Lower lobe of right lung (tissue), 2 donors: ENCODE measurements around the gene TMEM144. TPM values are rescaled to one million over a fixed set of nuclear protein-coding genes. Genes with fewer than 3 reads are reported as not detected.
A peak's percentile ranks its signal among the peaks of the same experiment; 100 is the strongest.

ENCODE experiments used
- ATAC-seq, 2 donors: fragments of 200-7000 bp; cut with Tn5 transposase; one replicate each; pipeline ENCODE4 v1.9.1; 2020 to 2022; ENCODE audit warnings: mild to moderate bottlenecking in 2 of 2, moderate library complexity in 2 of 2
- DNase-seq: peaks from one replicate; pipeline ENCODE4 v3.0.0-alpha.2; 2020
- H3K27ac ChIP-seq: fragments of 200-600 bp; one replicate; pipeline ENCODE4 v1.8.0; 2022
- H3K27me3 ChIP-seq: fragments of 200-600 bp; one replicate; pipeline ENCODE4 v1.8.0; 2022; ENCODE audit warnings: low read depth
- H3K36me3 ChIP-seq: fragments of 200-600 bp; one replicate; pipeline ENCODE4 v1.8.0; 2022; ENCODE audit warnings: mild to moderate bottlenecking
- H3K4me1 ChIP-seq: fragments of 200-600 bp; one replicate; pipeline ENCODE4 v1.8.0; 2022
- H3K4me3 ChIP-seq: fragments of 200-600 bp; one replicate; pipeline ENCODE4 v1.8.0; 2022; ENCODE audit warnings: mild to moderate bottlenecking
- H3K9me3 ChIP-seq: fragments of 200-600 bp; one replicate; pipeline ENCODE4 v1.8.0; 2022
- CTCF ChIP-seq: fragments of 200-600 bp; IDR thresholded peaks from one replicate; pipeline ENCODE4 v1.8.0; 2022; ENCODE audit warnings: antibody characterized with exemption, mild to moderate bottlenecking
- intact Hi-C: fragments of 100-400 bp; cut with DNase I; formaldehyde crosslinking; loops from one replicate; pipeline ENCODE4 v1.11.0; 2022
- total RNA-seq: library from RNA; stranded (reverse); fragmentation: NEBNext Ultra II Directional; extraction: Animal tissue kit (Norgen Biotek cat#: 25700); gene quantifications from one replicate; pipeline ENCODE4 v1.2.1, GENCODE V29; 2021
- donor health status: DM: no; HTN: yes; CAD: no; lungs with severe emphysema.

The TMEM144 gene
- total RNA-seq, 1 donor from 2014 or later: 13.1 TPM

GRCh38 chr4:158164768-158165213, 45.5 kb upstream of the TMEM144 start:
- intact Hi-C loops: no loop called here
- Histone ChIP-seq H3K4me3 (no peak overlapping the region), H3K4me1 (peaks cover 5% of the 10 kb centered on the region), H3K27ac (no peak overlapping the region), H3K27me3 (no peaks in the 10 kb centered on the region), H3K36me3 (no peaks in the 10 kb centered on the region), H3K9me3 (no peaks in the 10 kb centered on the region)
- TF ChIP-seq CTCF: no peak
- DNase-seq: no peak
- no peak for ATAC-seq

- Histone ChIP-seq H3K9me3 (no peaks in the 10 kb centered on the region), H3K4me1 (peaks cover 17% of the 10 kb centered on the region), H3K27me3 (no peaks in the 10 kb centered on the region), H3K4me3 (no peak overlapping the region), H3K27ac (no peak overlapping the region), H3K36me3 (no peaks in the 10 kb centered on the region)
- no peak for TF ChIP-seq CTCF
- no peak for DNase-seq
- intact Hi-C loops: no loop called here
- ATAC-seq: no peak
These were observed 43.6 kb upstream of the TMEM144 start for GRCh38 chr4:158166701-158167100.

GRCh38 chr4:158168606-158169005, 41.7 kb upstream of the TMEM144 start:
- Histone ChIP-seq H3K4me3 (peak overlapping the region; percentile 53), H3K27ac (no peak overlapping the region), H3K36me3 (no peaks in the 10 kb centered on the region), H3K27me3 (no peaks in the 10 kb centered on the region), H3K4me1 (peaks cover 31% of the 10 kb centered on the region), H3K9me3 (no peaks in the 10 kb centered on the region)
- ATAC-seq (no peak), DNase-seq (no peak)
- no peak for TF ChIP-seq CTCF
- intact Hi-C loops: no loop called here

GRCh38 chr4:158169506-158169905, 40.8 kb upstream of the TMEM144 start:
- H3K4me3 ChIP-seq: peak overlapping the region; percentile 53

GRCh38 chr4:158169931-158170690, 40.2 kb upstream of the TMEM144 start:
- H3K4me1 ChIP-seq: peaks cover 31% of the 10 kb centered on the region
- H3K9me3 ChIP-seq: no peaks in the 10 kb centered on the region
- no peaks in the 10 kb centered on the region for H3K27me3 ChIP-seq
- H3K4me3 ChIP-seq: peak overlapping the region; percentile 53
- no peaks in the 10 kb centered on the region for H3K36me3 ChIP-seq
- TF ChIP-seq CTCF: no peak
- peak overlapping the region; percentile 74 for H3K27ac ChIP-seq
- intact Hi-C loops: loop anchor here (5.0 kb wide), 1 partner anchor 178 kb away; no protein-coding TSS in a partner anchor
- DNase-seq: no peak
- peak; percentile 15 to 47 for ATAC-seq

More at GRCh38 chr4:158169506-158169905, 40.8 kb upstream of the TMEM144 start:
- ATAC-seq (no peak), DNase-seq (no peak)
- intact Hi-C loops: no loop called here
- Histone ChIP-seq H3K27ac (peak overlapping the region; percentile 10), H3K4me1 (peaks cover 31% of the 10 kb centered on the region), H3K36me3 (no peaks in the 10 kb centered on the region), H3K27me3 (no peaks in the 10 kb centered on the region), H3K9me3 (no peaks in the 10 kb centered on the region)
- no peak for TF ChIP-seq CTCF
